SH-SY5Y (cell line): ENCODE measurements around the gene PALM.

Source experiments
- GATA2 ChIP-seq: IDR thresholded peaks from 2 replicates; pipeline ENCODE4 v1.6.1; 2011; ENCODE audit warnings: mild to moderate bottlenecking, low read depth, low read length
- GATA3 ChIP-seq: IDR thresholded peaks from 2 replicates; pipeline ENCODE4 v1.6.1; 2011; ENCODE audit warnings: low read depth, mild to moderate bottlenecking, low read length, moderate library complexity

DNA sequence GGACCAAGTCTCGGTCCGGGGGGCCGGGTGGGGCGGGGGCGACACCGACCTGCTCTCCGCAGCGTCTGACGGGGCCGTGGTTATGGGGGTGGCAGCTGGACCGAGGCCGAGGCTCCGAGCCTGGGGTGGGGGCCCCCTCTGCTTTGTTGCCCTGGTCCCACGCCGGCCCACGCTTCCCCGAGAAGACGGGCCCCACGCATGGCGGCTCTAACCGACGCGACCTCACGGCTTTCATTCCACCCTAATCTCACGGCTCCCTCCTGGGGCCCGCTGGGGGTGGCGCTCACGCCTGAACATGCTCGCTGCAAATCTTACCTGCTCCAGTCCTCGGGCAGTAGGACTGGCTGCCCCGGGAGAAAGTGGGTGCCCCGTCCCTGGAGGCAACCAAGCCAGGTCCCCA is 27.4 kb downstream of the PALM start:
- TF ChIP-seq GATA2: no peak
- TF ChIP-seq GATA3: no peak
